HEK293T (cell line): ENCODE measurements around the gene TEKT2.

Experiments
- BHLHE40 ChIP-seq: fragments of 450-650 bp; IDR thresholded peaks from 2 replicates; pipeline ENCODE4 v1.6.1; 2016; ENCODE audit warnings: mild to moderate bottlenecking, moderate library complexity, borderline replicate concordance
- ELF4 ChIP-seq: fragments of 450-650 bp; IDR thresholded peaks from 2 replicates; pipeline ENCODE4 v1.6.1; 2017; ENCODE audit warnings: antibody characterized with exemption
- FOXA1 ChIP-seq: fragments of 450-650 bp; IDR thresholded peaks from 2 replicates; pipeline ENCODE4 v1.6.1; 2016; ENCODE audit warnings: mild to moderate bottlenecking
- FOXK2 ChIP-seq: fragments of 450-650 bp; IDR thresholded peaks from 2 replicates; pipeline ENCODE4 v1.6.1; 2016; ENCODE audit warnings: mild to moderate bottlenecking
- FOXM1 ChIP-seq: fragments of 450-650 bp; IDR thresholded peaks from 2 replicates; pipeline ENCODE4 v1.6.1; 2017; ENCODE audit warnings: mild to moderate bottlenecking, borderline replicate concordance
- HDGF ChIP-seq: fragments of 450-650 bp; IDR thresholded peaks from 2 replicates; pipeline ENCODE4 v1.6.1; 2017; ENCODE audit warnings: antibody characterized with exemption, borderline replicate concordance
- SP1 ChIP-seq: fragments of 450-650 bp; IDR thresholded peaks from 2 replicates; pipeline ENCODE4 v1.6.1; 2017
- SUZ12 ChIP-seq: fragments of 450-650 bp; IDR thresholded peaks from 2 replicates; pipeline ENCODE4 v1.6.1; 2016; ENCODE audit warnings: mild to moderate bottlenecking
- TARDBP ChIP-seq: fragments of 450-650 bp; IDR thresholded peaks from 2 replicates; pipeline ENCODE4 v1.6.1; 2016
- ZNF384 ChIP-seq: fragments of 450-650 bp; IDR thresholded peaks from 2 replicates; pipeline ENCODE4 v1.6.1; 2016

DNA sequence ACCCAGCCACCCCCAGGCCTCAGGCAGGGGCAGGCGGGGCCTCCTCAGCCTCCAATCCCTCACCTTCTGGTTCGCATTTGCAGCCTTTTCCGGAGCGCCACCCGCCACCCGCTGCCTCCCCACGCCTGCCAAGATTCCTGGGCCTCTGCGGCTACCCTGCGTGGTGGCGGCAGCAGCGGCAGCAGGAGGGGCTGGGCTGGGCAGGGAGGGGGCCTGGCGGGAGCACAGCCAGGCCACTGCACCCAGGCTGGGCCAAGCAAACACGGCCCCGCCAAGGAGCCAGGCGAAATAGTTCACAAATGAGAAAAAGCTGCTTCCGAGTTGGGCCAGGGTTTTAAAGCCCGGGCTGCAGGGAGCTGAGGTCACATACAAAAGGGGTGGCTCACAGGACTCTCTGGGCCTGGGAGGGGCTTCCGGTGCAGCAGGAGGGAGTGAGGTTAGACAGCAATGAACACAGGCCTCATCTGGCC, 31.3 kb downstream of the TEKT2 start:
- no peak for TF ChIP-seq BHLHE40
- TF ChIP-seq FOXK2: no peak
- no peak for TF ChIP-seq ZNF384
- no peak for TF ChIP-seq FOXA1
- no peak for TF ChIP-seq ELF4
- no peak for TF ChIP-seq FOXM1
- TF ChIP-seq HDGF: no peak
- TF ChIP-seq SUZ12: no peak
- TF ChIP-seq TARDBP: no peak
- no peak for TF ChIP-seq SP1
